ENCODE measurements around the gene KCNQ2.

The KCNQ2 gene

DNA sequence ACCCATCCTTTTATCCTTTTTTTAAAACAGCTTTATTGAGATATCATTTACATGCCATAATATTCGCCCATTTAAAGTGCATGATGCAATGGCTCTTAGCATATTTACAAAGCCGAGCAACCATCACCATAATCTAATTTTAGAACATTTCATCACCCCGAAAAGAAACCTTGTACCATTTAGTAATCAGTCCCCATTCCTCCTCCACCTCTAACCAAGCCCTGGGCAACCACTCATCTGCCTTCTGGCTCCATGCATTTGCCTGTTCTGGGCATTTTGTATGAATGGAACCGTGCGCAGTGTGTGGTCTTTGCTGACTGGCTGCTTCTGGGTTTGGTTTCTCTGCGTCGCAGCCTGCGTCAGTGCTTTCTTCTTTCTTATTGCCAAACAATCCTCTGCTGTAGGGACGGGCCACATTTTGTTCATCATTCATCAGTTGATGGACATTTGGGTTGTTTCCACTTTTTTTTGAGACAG is 36.7 kb upstream of the KCNQ2 start:
- no peaks in the 10 kb centered on the region for H3K9me2 ChIP-seq (replicated peaks; ENCODE audit: insufficient read depth, low read length)
- no peaks in the 10 kb centered on the region for H4K20me1 ChIP-seq (ENCODE audit: low read depth, low read length)
- no peak overlapping the region for H2AFZ ChIP-seq (ENCODE audit: low read depth, low read length, severe bottlenecking)
- no peak overlapping the region for H3K27ac ChIP-seq (ENCODE audit: low read depth, low read length)
- H3K4me3 ChIP-seq (ENCODE audit: insufficient read depth, low read length, poor library complexity, severe bottlenecking): no peak overlapping the region
- no peak overlapping the region for H3K9ac ChIP-seq (ENCODE audit: low read length)
- no peaks in the 10 kb centered on the region for H3K36me3 ChIP-seq (ENCODE audit: low read length)
- H3K9me3 ChIP-seq (ENCODE audit: insufficient read depth, low read length): no peaks in the 10 kb centered on the region
- no peaks in the 10 kb centered on the region for H3K79me2 ChIP-seq (ENCODE audit: insufficient read depth, low read length)
- TF ChIP-seq EZH2phosphoT487 (conservative IDR thresholded peaks at IDR 0.05; ENCODE audit: low read length): no peak
- TF ChIP-seq, protein P1, sequence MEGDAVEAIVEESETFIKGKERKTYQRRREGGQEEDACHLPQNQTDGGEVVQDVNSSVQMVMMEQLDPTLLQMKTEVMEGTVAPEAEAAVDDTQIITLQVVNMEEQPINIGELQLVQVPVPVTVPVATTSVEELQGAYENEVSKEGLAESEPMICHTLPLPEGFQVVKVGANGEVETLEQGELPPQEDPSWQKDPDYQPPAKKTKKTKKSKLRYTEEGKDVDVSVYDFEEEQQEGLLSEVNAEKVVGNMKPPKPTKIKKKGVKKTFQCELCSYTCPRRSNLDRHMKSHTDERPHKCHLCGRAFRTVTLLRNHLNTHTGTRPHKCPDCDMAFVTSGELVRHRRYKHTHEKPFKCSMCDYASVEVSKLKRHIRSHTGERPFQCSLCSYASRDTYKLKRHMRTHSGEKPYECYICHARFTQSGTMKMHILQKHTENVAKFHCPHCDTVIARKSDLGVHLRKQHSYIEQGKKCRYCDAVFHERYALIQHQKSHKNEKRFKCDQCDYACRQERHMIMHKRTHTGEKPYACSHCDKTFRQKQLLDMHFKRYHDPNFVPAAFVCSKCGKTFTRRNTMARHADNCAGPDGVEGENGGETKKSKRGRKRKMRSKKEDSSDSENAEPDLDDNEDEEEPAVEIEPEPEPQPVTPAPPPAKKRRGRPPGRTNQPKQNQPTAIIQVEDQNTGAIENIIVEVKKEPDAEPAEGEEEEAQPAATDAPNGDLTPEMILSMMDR (IDR thresholded peaks at IDR 0.05; ENCODE audit: insufficient read depth, low read length, poor library complexity, severe bottlenecking): no peak
- no peak overlapping the region for H3K4me2 ChIP-seq (ENCODE audit: low read depth, low read length, poor library complexity, severe bottlenecking)
- no peaks in the 10 kb centered on the region for H3F3A ChIP-seq (ENCODE audit: insufficient read depth)
- no peaks in the 10 kb centered on the region for H3K27me3 ChIP-seq (ENCODE audit: low read length)

DNA sequence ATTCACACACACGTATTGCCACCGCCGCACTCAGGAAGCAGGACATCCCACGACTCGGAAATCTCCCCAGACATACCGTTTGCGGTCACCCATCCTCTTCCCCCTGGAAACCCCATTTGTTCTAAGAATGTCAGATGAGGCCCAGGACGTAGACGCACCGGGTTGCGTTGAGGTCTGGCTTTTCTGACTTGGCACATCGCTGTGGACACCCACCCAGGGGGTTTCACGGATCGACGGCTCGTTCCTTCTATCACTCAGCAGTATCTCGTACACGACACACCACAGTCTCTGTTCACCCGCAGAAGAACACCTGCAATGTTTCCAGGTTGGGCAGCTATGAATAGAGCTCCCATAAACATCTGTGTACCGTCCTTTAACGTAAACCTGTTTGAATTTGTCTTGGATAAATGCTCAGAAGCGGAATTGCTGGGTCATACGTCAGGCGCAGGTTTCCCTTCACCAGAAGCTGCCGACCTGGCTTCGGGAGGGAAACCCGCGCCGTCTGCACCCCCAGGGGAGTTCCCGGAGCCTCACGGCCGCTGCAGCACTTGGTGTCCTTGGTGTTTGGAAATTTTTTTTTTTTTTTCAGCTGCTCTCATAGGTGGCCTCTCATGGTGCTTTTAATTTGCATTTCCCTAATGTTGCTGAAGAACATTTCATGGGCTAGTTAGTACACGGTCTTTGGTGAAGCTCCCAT is 35.8 kb upstream of the KCNQ2 start:
- TF ChIP-seq EZH2phosphoT487 (conservative IDR thresholded peaks at IDR 0.05; ENCODE audit: low read length): no peak
- TF ChIP-seq, protein P1 (IDR thresholded peaks at IDR 0.05; ENCODE audit: insufficient read depth, low read length, poor library complexity, severe bottlenecking): no peak
- Histone ChIP-seq H4K20me1 (ENCODE audit: low read depth, low read length) (no peaks in the 10 kb centered on the region), H3K4me2 (ENCODE audit: low read depth, low read length, poor library complexity, severe bottlenecking) (no peak overlapping the region), H3K9me3 (ENCODE audit: insufficient read depth, low read length) (no peaks in the 10 kb centered on the region), H3K4me3 (ENCODE audit: insufficient read depth, low read length, poor library complexity, severe bottlenecking) (no peak overlapping the region), H3K27ac (ENCODE audit: low read depth, low read length) (no peak overlapping the region), H3K27me3 (ENCODE audit: low read length) (no peaks in the 10 kb centered on the region), H3K36me3 (ENCODE audit: low read length) (no peaks in the 10 kb centered on the region), H3K9me2 (replicated peaks; ENCODE audit: insufficient read depth, low read length) (no peaks in the 10 kb centered on the region), H2AFZ (ENCODE audit: low read depth, low read length, severe bottlenecking) (no peak overlapping the region), H3K79me2 (ENCODE audit: insufficient read depth, low read length) (no peaks in the 10 kb centered on the region), H3F3A (ENCODE audit: insufficient read depth) (no peaks in the 10 kb centered on the region), H3K9ac (ENCODE audit: low read length) (no peak overlapping the region)

DNA sequence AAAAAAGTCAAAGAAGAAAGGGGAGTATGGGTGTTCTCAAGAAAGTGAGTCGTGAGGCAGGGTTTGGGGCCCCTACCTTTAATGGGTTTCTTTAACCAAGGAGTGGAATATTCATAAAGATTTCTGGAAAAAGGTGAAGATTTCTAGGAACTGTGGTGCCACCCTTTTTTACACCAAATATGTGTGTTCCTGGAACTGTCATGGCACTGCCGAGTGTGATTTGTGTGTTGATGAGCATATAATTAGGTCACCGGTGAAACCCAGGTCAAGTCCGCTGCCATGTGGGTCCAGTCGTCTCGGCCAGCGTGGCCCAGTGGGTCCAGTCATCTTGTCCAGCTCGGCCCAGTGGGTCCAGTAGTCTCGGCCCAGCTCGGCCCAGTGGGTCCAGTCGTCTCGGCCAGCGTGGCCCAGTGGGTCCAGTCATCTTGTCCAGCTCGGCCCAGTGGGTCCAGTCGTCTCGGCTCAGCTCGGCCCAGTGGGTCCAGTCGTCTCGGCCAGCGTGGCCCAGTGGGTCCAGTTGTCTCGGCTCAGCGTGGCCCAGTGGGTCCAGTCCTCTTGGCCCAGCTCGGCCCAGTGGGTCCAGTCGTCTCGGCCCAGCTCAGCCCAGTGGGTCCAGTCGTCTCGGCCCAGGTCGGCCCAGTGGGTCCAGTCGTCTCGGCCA is 34.8 kb upstream of the KCNQ2 start:
- no peak overlapping the region for H2AFZ ChIP-seq (ENCODE audit: low read depth, low read length, severe bottlenecking)
- no peaks in the 10 kb centered on the region for H3K79me2 ChIP-seq (ENCODE audit: insufficient read depth, low read length)
- H4K20me1 ChIP-seq (ENCODE audit: low read depth, low read length): no peaks in the 10 kb centered on the region
- no peaks in the 10 kb centered on the region for H3K36me3 ChIP-seq (ENCODE audit: low read length)
- H3K4me2 ChIP-seq (ENCODE audit: low read depth, low read length, poor library complexity, severe bottlenecking): no peak overlapping the region
- H3K27ac ChIP-seq (ENCODE audit: low read depth, low read length): no peak overlapping the region
- H3K9ac ChIP-seq (ENCODE audit: low read length): no peak overlapping the region
- no peaks in the 10 kb centered on the region for H3K9me3 ChIP-seq (ENCODE audit: insufficient read depth, low read length)
- H3F3A ChIP-seq (ENCODE audit: insufficient read depth): no peaks in the 10 kb centered on the region
- H3K27me3 ChIP-seq (ENCODE audit: low read length): no peaks in the 10 kb centered on the region
- no peak overlapping the region for H3K4me3 ChIP-seq (ENCODE audit: insufficient read depth, low read length, poor library complexity, severe bottlenecking)
- TF ChIP-seq, protein P1 (IDR thresholded peaks at IDR 0.05; ENCODE audit: insufficient read depth, low read length, poor library complexity, severe bottlenecking): no peak
- TF ChIP-seq EZH2phosphoT487 (conservative IDR thresholded peaks at IDR 0.05; ENCODE audit: low read length): no peak
- H3K9me2 ChIP-seq (replicated peaks; ENCODE audit: insufficient read depth, low read length): no peaks in the 10 kb centered on the region

All from SU-DHL-6 (cell line).